Neural cell (in vitro differentiated cells): ENCODE results near the gene CYP19A1. TPM values are rescaled to one million over a fixed set of nuclear protein-coding genes. Genes with fewer than 3 reads are reported as not detected.

Experiments
- H2AFZ ChIP-seq: fragments of 200-600, 300-800 bp; sonication (generic), shearing (Covaris generic); 2 replicates; pipeline ENCODE4 v1.6.0; 2014; ENCODE audit warnings: low read depth, mild to moderate bottlenecking, antibody characterized with exemption, low read length, moderate library complexity
- H3F3A ChIP-seq: fragments of 200-600 bp; shearing (Covaris generic); 2 replicates; pipeline ENCODE4 v1.6.1; 2016; ENCODE audit warnings: mild to moderate bottlenecking, moderate library complexity, mixed read lengths, antibody characterized with exemption, low read length; ENCODE audit not compliant: insufficient read depth, poor library complexity, severe bottlenecking
- H3K27ac ChIP-seq: fragments of 200-600, 300-800 bp; sonication (generic), shearing (Covaris generic); 2 replicates; pipeline ENCODE4 v1.5.1; 2014; ENCODE audit warnings: mild to moderate bottlenecking, low read length, moderate library complexity
- H3K27me3 ChIP-seq: fragments of 300-800, 200-600 bp; sonication (generic), shearing (Covaris generic); 2 replicates; pipeline ENCODE4 v1.6.0; 2014; ENCODE audit warnings: mild to moderate bottlenecking, low read depth, low read length, moderate library complexity; ENCODE audit not compliant: insufficient read depth
- H3K36me3 ChIP-seq: fragments of 300-800, 200-600 bp; sonication (generic), shearing (Covaris generic); 2 replicates; pipeline ENCODE4 v1.5.1; 2014; ENCODE audit warnings: mild to moderate bottlenecking, antibody characterized with exemption, low read length, moderate library complexity; ENCODE audit not compliant: insufficient read depth
- H3K4me2 ChIP-seq: fragments of 300-800, 200-600 bp; sonication (generic), shearing (Covaris generic); 2 replicates; pipeline ENCODE4 v1.6.0; 2014; ENCODE audit warnings: mild to moderate bottlenecking, low read length
- H3K4me3 ChIP-seq: fragments of 300-800, 200-600 bp; sonication (generic), shearing (Covaris generic); 2 replicates; pipeline ENCODE4 v1.5.1; 2014; ENCODE audit warnings: mild to moderate bottlenecking, low read length, moderate library complexity
- H3K79me2 ChIP-seq: fragments of 200-600 bp; shearing (Covaris generic); replicated peaks from 2 replicates; pipeline ENCODE4 v1.6.0; 2014; ENCODE audit warnings: mild to moderate bottlenecking, low read length, moderate library complexity; ENCODE audit not compliant: insufficient read depth
- H3K9ac ChIP-seq: fragments of 300-800, 200-600 bp; sonication (generic), shearing (Covaris generic); 2 replicates; pipeline ENCODE4 v1.6.1; 2016; ENCODE audit warnings: mild to moderate bottlenecking, low read length, mixed read lengths
- H3K9me2 ChIP-seq: fragments of 200-600 bp; shearing (Covaris generic); 2 replicates; pipeline ENCODE4 v1.6.1; 2016; ENCODE audit warnings: mild to moderate bottlenecking, low read length, mixed read lengths; ENCODE audit not compliant: insufficient read depth
- H3K9me3 ChIP-seq: fragments of 200-600, 300-800 bp; sonication (generic), shearing (Covaris generic); 2 replicates; pipeline ENCODE4 v1.6.1; 2016; ENCODE audit warnings: mild to moderate bottlenecking, mixed run types, low read length, moderate library complexity, mixed read lengths
- H4K20me1 ChIP-seq: fragments of 200-600 bp; shearing (Covaris generic); 2 replicates; pipeline ENCODE4 v1.6.1; 2016; ENCODE audit warnings: mild to moderate bottlenecking, mixed run types; ENCODE audit not compliant: insufficient read depth
- EP300 ChIP-seq: fragments of 450-650 bp; conservative IDR thresholded peaks from 2 replicates; pipeline ENCODE4 v1.6.1; 2014; ENCODE audit warnings: antibody characterized with exemption, mild to moderate bottlenecking, moderate library complexity; ENCODE audit not compliant: poor library complexity, severe bottlenecking
- EZH2 ChIP-seq: fragments of 200-600, 300-800 bp; shearing (Covaris generic), sonication (generic); IDR thresholded peaks from 2 replicates; pipeline ENCODE4 v1.6.1; 2014; ENCODE audit warnings: antibody characterized with exemption, low read length, borderline replicate concordance, mild to moderate bottlenecking; ENCODE audit not compliant: insufficient read depth, poor library complexity, severe bottlenecking
- MXI1 ChIP-seq: fragments of 450-650 bp; conservative IDR thresholded peaks from 2 replicates; pipeline ENCODE4 v1.6.1; 2014; ENCODE audit warnings: antibody characterized with exemption, mild to moderate bottlenecking; ENCODE audit not compliant: poor library complexity, severe bottlenecking
- POLR2AphosphoS5 ChIP-seq: IDR thresholded peaks from 2 replicates; pipeline ENCODE4 v1.6.1; 2012
- RAD21 ChIP-seq: fragments of 450-650 bp; conservative IDR thresholded peaks from 2 replicates; pipeline ENCODE4 v1.6.1; 2014; ENCODE audit warnings: antibody characterized with exemption, mild to moderate bottlenecking, moderate library complexity
- SMC3 ChIP-seq: fragments of 450-650 bp; conservative IDR thresholded peaks from 2 replicates; pipeline ENCODE4 v1.6.1; 2014; ENCODE audit warnings: antibody characterized with exemption, mild to moderate bottlenecking, moderate library complexity; ENCODE audit not compliant: poor library complexity
- TAF1 ChIP-seq: IDR thresholded peaks from 2 replicates; pipeline ENCODE4 v1.6.1; 2012; ENCODE audit warnings: low read depth
- polyA plus RNA-seq: library from polyadenylated mRNA; depleted of rRNA; stranded (reverse); fragments of >200 nt; gene quantifications from 2 replicates; pipeline ENCODE4 v1.2.3, GENCODE V29; 2014
- TF ChIP-seq, protein P1 (sequence below): fragments of 450-650 bp; IDR thresholded peaks from 2 replicates; pipeline ENCODE4 v1.5.1; 2014; ENCODE audit warnings: antibody characterized with exemption, mild to moderate bottlenecking, moderate library complexity; ENCODE audit not compliant: poor library complexity, severe bottlenecking
- TF ChIP-seq, protein P2 (sequence below): IDR thresholded peaks from 2 replicates; pipeline ENCODE4 v1.6.1; 2012; ENCODE audit warnings: borderline replicate concordance

CYP19A1 gene
- polyA plus RNA-seq, 1 donor from 2014 or later, result not detected

DNA sequence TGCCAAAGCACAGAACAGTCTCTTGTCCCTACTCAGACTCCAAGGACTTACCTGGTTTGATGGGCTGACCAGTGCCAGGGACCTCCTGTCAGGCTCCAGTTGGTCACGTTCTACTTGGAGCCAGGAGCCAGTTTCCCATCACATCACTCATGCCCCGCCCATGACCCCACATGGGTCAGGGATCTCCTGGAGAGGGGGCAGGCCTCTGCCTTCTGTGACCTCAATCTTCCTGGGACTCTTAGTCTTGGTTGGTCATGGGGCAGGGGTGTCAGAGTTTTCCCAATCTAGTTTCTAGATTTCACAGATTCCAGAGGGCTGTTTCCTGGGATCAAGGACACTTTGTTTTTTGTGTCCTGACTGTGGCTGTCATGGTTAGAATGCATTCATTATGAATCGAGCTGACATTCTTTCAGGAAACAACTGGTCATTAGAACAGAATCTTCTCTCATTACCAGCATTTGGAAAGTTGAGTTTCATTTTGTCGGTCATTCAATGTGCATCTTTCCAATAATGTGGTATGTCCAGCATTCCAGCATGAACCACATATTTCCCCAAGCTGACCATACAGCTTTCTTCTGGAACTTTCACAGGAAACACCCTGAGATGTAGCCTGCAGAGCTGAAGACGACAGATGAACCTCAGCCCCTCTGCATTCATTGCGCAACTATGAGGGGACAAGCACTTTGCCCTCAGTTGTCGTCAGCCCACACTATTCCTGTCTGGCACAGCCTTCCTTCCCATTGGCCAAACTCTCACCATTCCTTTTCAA, 19.8 kb downstream of the CYP19A1 start:
- no peaks in the 10 kb centered on the region for H3K9me2 ChIP-seq
- H3K9ac ChIP-seq, result no peak overlapping the region
- H3K27ac ChIP-seq, result no peak overlapping the region
- H4K20me1 ChIP-seq, result no peaks in the 10 kb centered on the region
- H3K79me2 ChIP-seq, result no peaks in the 10 kb centered on the region
- H2AFZ ChIP-seq, result no peak overlapping the region
- no peak overlapping the region for H3K4me3 ChIP-seq
- no peaks in the 10 kb centered on the region for H3K27me3 ChIP-seq
- H3K4me2 ChIP-seq, result no peak overlapping the region
- TF ChIP-seq, protein P1, sequence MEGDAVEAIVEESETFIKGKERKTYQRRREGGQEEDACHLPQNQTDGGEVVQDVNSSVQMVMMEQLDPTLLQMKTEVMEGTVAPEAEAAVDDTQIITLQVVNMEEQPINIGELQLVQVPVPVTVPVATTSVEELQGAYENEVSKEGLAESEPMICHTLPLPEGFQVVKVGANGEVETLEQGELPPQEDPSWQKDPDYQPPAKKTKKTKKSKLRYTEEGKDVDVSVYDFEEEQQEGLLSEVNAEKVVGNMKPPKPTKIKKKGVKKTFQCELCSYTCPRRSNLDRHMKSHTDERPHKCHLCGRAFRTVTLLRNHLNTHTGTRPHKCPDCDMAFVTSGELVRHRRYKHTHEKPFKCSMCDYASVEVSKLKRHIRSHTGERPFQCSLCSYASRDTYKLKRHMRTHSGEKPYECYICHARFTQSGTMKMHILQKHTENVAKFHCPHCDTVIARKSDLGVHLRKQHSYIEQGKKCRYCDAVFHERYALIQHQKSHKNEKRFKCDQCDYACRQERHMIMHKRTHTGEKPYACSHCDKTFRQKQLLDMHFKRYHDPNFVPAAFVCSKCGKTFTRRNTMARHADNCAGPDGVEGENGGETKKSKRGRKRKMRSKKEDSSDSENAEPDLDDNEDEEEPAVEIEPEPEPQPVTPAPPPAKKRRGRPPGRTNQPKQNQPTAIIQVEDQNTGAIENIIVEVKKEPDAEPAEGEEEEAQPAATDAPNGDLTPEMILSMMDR, result no peak
- TF ChIP-seq SMC3 (no peak), MXI1 (no peak), POLR2AphosphoS5 (no peak), EZH2 (no peak), RAD21 (no peak), TAF1 (no peak), EP300 (no peak)
- TF ChIP-seq, protein P2, sequence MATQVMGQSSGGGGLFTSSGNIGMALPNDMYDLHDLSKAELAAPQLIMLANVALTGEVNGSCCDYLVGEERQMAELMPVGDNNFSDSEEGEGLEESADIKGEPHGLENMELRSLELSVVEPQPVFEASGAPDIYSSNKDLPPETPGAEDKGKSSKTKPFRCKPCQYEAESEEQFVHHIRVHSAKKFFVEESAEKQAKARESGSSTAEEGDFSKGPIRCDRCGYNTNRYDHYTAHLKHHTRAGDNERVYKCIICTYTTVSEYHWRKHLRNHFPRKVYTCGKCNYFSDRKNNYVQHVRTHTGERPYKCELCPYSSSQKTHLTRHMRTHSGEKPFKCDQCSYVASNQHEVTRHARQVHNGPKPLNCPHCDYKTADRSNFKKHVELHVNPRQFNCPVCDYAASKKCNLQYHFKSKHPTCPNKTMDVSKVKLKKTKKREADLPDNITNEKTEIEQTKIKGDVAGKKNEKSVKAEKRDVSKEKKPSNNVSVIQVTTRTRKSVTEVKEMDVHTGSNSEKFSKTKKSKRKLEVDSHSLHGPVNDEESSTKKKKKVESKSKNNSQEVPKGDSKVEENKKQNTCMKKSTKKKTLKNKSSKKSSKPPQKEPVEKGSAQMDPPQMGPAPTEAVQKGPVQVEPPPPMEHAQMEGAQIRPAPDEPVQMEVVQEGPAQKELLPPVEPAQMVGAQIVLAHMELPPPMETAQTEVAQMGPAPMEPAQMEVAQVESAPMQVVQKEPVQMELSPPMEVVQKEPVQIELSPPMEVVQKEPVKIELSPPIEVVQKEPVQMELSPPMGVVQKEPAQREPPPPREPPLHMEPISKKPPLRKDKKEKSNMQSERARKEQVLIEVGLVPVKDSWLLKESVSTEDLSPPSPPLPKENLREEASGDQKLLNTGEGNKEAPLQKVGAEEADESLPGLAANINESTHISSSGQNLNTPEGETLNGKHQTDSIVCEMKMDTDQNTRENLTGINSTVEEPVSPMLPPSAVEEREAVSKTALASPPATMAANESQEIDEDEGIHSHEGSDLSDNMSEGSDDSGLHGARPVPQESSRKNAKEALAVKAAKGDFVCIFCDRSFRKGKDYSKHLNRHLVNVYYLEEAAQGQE, result no peak
- no peaks in the 10 kb centered on the region for H3F3A ChIP-seq
- no peaks in the 10 kb centered on the region for H3K9me3 ChIP-seq
- no peaks in the 10 kb centered on the region for H3K36me3 ChIP-seq

DNA sequence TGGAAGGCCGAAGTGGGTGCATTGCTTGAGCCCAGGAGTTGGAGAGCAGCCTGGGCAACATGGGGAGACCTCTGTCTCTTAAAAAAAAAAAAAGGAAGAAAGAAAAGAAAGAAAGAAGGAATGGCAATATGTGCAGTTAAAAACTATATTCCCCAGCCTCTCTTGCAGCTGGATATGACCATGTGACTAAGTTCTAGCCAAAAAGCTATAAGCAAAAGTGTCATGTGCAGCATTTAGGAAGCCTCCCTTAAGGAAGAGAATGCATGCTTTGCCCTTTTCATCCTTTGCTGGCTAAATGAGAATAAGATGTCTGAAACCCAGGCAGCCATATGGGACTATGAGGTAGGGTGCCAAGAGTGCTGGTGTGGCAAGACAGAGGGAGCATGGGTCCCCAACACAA, 21.8 kb downstream of the CYP19A1 start:
- Histone ChIP-seq H3K79me2 (no peaks in the 10 kb centered on the region), H3K36me3 (no peaks in the 10 kb centered on the region), H4K20me1 (no peaks in the 10 kb centered on the region), H3K4me2 (no peak overlapping the region), H3K27ac (no peak overlapping the region), H3K9me2 (no peaks in the 10 kb centered on the region), H3K9ac (no peak overlapping the region), H3F3A (no peaks in the 10 kb centered on the region), H2AFZ (no peak overlapping the region), H3K9me3 (no peaks in the 10 kb centered on the region), H3K27me3 (no peaks in the 10 kb centered on the region), H3K4me3 (no peak overlapping the region)
- TF ChIP-seq TAF1 (no peak), POLR2AphosphoS5 (no peak), SMC3 (no peak), EP300 (no peak), MXI1 (no peak), RAD21 (no peak)
- TF ChIP-seq, protein P2, result no peak
